Pancreas (tissue), 10 donors: Measurements from ENCODE around the gene HOXC10. TPM values are rescaled to one million over a fixed set of nuclear protein-coding genes. Genes with fewer than 3 reads are reported as not detected.

Source experiments
- ATAC-seq, 4 donors: fragments of 200-7000 bp; cut with Tn5 transposase; one replicate each; pipeline versions ENCODE4 v1.8.0 to v1.9.1; 2020; ENCODE audit warnings: mild to moderate bottlenecking in 4 of 4, moderate library complexity in 4 of 4
- DNase-seq, 6 donors: peaks; one replicate each; pipeline ENCODE4 v3.0.0-alpha.2; 2020
- FAIRE-seq: peaks from 2 replicates; lab custom pipeline; 2012; peaks lifted over from hg19 to GRCh38; lab: Jason Lieb, UNC
- H3K27ac ChIP-seq, 4 donors: fragments of 200-600 bp; sonication (generic); 1 replicate in 3 of 4; 2 replicates in 1 of 4; pipeline versions ENCODE4 v1.5.0 to v1.8.0; 2020
- H3K27me3 ChIP-seq, 4 donors: fragments of 200-600 bp; one replicate each; pipeline ENCODE4 v1.8.0; 2021
- H3K36me3 ChIP-seq, 3 donors: fragments of 200-600 bp; sonication (generic) in 1 of 3; one replicate each; pipeline versions ENCODE4 v1.5.0 to v1.8.0; 2020 to 2021
- H3K4me1 ChIP-seq, 3 donors: fragments of 200-600 bp; one replicate each; pipeline ENCODE4 v1.8.0; 2021
- H3K4me3 ChIP-seq, 4 donors: fragments of 200-600 bp; sonication (generic) in 2 of 4; one replicate each; pipeline versions ENCODE4 v1.5.0 to v1.8.0; 2020 to 2021
- H3K9me3 ChIP-seq, 4 donors: fragments of 200-600 bp; one replicate each; pipeline ENCODE4 v1.8.0; 2021
- WGBS, 2 donors: extraction: QIAGEN DNeasy Blood & Tissue Kit; methylation state at CpG; one replicate each; pipeline ENCODE4 v1.1.7; 2013; 5-methylcytosine and 5-hydroxymethylcytosine counted together
- intact Hi-C, 3 donors: fragments of 100-400 bp; cut with DNase I; formaldehyde crosslinking; loops; one replicate each; pipeline versions ENCODE4 v1.11.1 to v1.14.2; 2022
- polyA plus RNA-seq, 2 donors: library from polyadenylated mRNA; stranded (reverse); fragments of 200-250 nt; gene quantifications; one replicate each; pipeline ENCODE4 v1.2.3, GENCODE V29; 2013
- total RNA-seq, 6 donors: library from RNA; stranded (reverse); fragmentation: NEBNext Ultra II Directional in 4 of 6; extraction: Animal tissue kit (Norgen Biotek cat#: 25700) in 4 of 6; gene quantifications; one replicate each; pipeline versions ENCODE4 v1.2.1 to v1.2.4, GENCODE V29; 2021 to 2023
- TF ChIP-seq, protein P1 (sequence below), 4 donors: fragments of 200-600 bp; sonication (generic) in 3 of 4; IDR thresholded peaks; one replicate each; pipeline versions ENCODE4 v1.5.0 to v1.8.0; 2021; ENCODE audit warnings: antibody characterized with exemption in 4 of 4
- donor health status: healthy with polysubstance abuse.
- donor health status: DM: no; HTN: no; CAD: no; lungs with moderate emphysema.
- donor health status: DM: no; HTN: no; CAD: no.
- donor health status: control.
- donor health status: control.
- donor health status: Bipolar disorder and iron deficiency.
- donor health status: DM: yes; HTN: yes; CAD: no.
- donor health status: DM: no; HTN: no; CAD: no.
- donor health status: DM: no; HTN: no; CAD: no.
- donor health status: DM: yes; HTN: yes; CAD: no.

Gene HOXC10
- total and polyA plus RNA-seq, 8 donors = 0.08 to 0.16 TPM; not detected in 6

DNA sequence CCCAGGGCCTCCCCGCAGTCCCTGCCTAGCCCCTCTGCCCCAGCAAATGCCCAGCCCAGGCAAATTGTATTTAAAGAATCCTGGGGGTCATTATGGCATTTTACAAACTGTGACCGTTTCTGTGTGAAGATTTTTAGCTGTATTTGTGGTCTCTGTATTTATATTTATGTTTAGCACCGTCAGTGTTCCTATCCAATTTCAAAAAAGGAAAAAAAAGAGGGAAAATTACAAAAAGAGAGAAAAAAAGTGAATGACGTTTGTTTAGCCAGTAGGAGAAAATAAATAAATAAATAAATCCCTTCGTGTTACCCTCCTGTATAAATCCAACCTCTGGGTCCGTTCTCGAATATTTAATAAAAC lies 45.5 kb downstream of the HOXC10 start:
- H3K27ac ChIP-seq = no peak overlapping the region
- DNase-seq (no peak), FAIRE-seq (no peak), ATAC-seq (no peak)
- no peaks in the 10 kb centered on the region for H3K36me3 ChIP-seq
- no peak overlapping the region for H3K4me3 ChIP-seq
- no peaks in the 10 kb centered on the region for H3K4me1 ChIP-seq
- WGBS, 2 donors = 50 to 54% methylated on average over 7 of the region's 7 CpGs
- H3K27me3 ChIP-seq = peaks cover 3 to 81% (median 15%) of the 10 kb centered on the region in 4 donors
- intact Hi-C loops = loop anchor here in 1 of 3 donors (5.0 kb wide), 1 partner anchor 167 kb away; no protein-coding TSS in a partner anchor
- no peaks in the 10 kb centered on the region for H3K9me3 ChIP-seq
- TF ChIP-seq, protein P1, sequence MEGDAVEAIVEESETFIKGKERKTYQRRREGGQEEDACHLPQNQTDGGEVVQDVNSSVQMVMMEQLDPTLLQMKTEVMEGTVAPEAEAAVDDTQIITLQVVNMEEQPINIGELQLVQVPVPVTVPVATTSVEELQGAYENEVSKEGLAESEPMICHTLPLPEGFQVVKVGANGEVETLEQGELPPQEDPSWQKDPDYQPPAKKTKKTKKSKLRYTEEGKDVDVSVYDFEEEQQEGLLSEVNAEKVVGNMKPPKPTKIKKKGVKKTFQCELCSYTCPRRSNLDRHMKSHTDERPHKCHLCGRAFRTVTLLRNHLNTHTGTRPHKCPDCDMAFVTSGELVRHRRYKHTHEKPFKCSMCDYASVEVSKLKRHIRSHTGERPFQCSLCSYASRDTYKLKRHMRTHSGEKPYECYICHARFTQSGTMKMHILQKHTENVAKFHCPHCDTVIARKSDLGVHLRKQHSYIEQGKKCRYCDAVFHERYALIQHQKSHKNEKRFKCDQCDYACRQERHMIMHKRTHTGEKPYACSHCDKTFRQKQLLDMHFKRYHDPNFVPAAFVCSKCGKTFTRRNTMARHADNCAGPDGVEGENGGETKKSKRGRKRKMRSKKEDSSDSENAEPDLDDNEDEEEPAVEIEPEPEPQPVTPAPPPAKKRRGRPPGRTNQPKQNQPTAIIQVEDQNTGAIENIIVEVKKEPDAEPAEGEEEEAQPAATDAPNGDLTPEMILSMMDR (IDR thresholded peaks at IDR 0.05) = no peak

DNA sequence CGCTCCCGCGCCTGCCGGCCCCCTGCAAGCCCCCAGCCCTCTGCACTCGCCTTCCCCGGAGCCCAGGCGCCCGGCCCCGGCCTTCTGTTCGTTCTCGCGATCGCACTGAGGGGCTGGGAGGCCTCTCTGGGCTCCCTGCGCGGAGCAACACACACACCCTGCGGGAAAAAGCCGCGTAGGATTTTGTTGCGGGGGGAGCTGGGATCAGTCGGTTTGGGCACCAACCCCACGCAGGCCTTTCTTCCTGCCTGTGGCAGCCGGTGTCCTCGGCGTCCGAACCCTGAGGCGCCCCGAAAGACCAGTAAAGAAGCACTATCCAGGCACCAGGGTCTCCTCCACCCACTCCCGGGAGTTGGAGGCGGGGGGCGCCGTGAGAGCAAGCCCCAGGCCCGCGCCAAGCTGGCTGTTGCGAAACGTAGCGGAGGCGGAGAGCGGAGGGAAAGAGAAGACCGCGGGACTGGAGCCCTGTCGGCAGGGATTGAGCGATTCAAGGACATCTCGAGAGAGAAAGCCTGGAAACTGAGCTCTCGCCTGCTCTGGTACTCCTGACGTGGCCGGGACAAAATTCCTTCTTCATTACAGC lies 46.0 kb downstream of the HOXC10 start:
- H3K27ac ChIP-seq = no peak overlapping the region
- peak in 1 of 4 donors; percentile 39 for ATAC-seq

DNA sequence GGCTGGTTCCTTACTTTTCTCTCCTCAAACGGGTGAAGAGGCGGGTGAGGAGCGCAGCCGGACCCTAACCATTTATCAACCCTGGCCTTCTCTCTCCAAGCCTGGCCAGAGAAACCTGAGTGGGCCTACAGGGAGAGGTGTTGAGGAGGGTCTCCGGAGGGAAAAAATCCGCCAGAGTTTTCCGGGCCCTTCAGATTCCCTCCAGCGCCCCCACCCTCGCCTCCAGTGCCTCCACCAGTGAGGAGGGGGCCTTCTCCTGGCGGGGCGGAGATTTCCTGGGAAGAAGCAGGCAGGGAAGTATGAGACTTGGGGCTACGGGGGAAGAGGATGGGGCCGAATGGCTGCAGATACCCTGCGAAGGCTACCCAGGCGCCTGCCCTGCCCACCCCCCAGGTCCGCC lies 46.5 kb downstream of the HOXC10 start:
- no peak for FAIRE-seq
- Histone ChIP-seq H3K27ac (no peak overlapping the region), H3K9me3 (no peaks in the 10 kb centered on the region), H3K27me3 (peaks cover 3 to 70% (median 14%) of the 10 kb centered on the region in 4 donors), H3K4me1 (no peaks in the 10 kb centered on the region), H3K36me3 (no peaks in the 10 kb centered on the region), H3K4me3 (no peak overlapping the region)
- DNase-seq = no peak
- intact Hi-C loops = loop anchor here in 1 of 3 donors (5.0 kb wide), 1 partner anchor 166 kb away; no protein-coding TSS in a partner anchor
- WGBS, 2 donors = 30 to 33% methylated on average over 16 of the region's 16 CpGs
- ATAC-seq = no peak
- TF ChIP-seq, protein P1 (IDR thresholded peaks at IDR 0.05) = no peak

More for the DNA sequence above, 46.0 kb downstream of the HOXC10 start:
- peak overlapping the region in 1 of 4 donors; percentile 14 for H3K4me3 ChIP-seq
- no peaks in the 10 kb centered on the region for H3K36me3 ChIP-seq
- FAIRE-seq = no peak
- TF ChIP-seq, protein P1 (IDR thresholded peaks at IDR 0.05) = no peak
- no peaks in the 10 kb centered on the region for H3K4me1 ChIP-seq
- peaks cover 3 to 75% (median 15%) of the 10 kb centered on the region in 4 donors for H3K27me3 ChIP-seq
- no peaks in the 10 kb centered on the region for H3K9me3 ChIP-seq
- no peak for DNase-seq
- WGBS, 2 donors = 10 to 11% methylated on average over 46 of the region's 46 CpGs
- intact Hi-C loops = loop anchor here in 1 of 3 donors (5.0 kb wide), 1 partner anchor 166 kb away; no protein-coding TSS in a partner anchor

DNA sequence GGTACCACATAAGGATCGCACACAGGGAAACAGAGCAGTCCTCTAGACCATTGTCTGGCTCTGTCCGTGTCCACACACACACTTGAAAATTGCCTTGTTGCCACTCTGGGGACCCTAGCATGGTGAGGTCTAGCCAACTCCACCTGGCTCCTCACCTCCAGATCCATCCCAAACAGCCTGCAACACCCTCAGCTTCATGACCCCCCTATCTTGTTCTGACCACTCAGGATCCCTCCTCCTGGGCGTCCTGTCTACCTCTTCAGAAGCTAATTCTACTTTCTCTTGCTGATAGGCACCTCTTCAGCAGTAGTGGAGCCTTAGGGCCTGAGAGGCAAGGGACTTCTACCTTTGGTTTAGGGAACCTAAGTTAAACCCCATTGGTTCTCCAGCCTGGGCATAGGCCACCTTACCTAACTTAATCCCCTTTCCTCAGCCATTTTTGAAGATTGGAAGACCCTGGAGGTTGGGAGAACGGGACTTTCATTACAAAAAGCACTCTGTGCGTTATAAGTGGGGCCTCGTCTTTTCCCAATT lies 47.2 kb downstream of the HOXC10 start:
- Histone ChIP-seq H3K4me1 (no peaks in the 10 kb centered on the region), H3K27me3 (peaks cover 3 to 63% (median 12%) of the 10 kb centered on the region in 4 donors), H3K36me3 (no peaks in the 10 kb centered on the region), H3K4me3 (no peak overlapping the region), H3K27ac (no peak overlapping the region), H3K9me3 (no peaks in the 10 kb centered on the region)
- intact Hi-C loops = loop anchor here in 1 of 3 donors (5.0 kb wide), 1 partner anchor 165 kb away; no protein-coding TSS in a partner anchor
- DNase-seq = no peak
- TF ChIP-seq, protein P1 (IDR thresholded peaks at IDR 0.05) = no peak
- 37 to 41% methylated on average over 6 of the region's 6 CpGs for WGBS, 2 donors
- no peak for ATAC-seq
- FAIRE-seq = no peak
